SK-N-SH treated with all-trans-retinoic acid at 6 μM for 48 hours (cell line): ENCODE data around the gene SRGAP1.
"Not testable (repeated sequence)": the region's sequence is repeated elsewhere in the genome, so short reads cannot be mapped to it uniquely, and the experiment has no call there.

Source experiments
- ATAC-seq: fragments of 200-7000 bp; cut with Tn5 transposase; 3 replicates; pipeline ENCODE4 v1.9.1; 2020; ENCODE audit warnings: mild to moderate bottlenecking, moderate library complexity
- ARNTL ChIP-seq: fragments of 450-650 bp; formaldehyde crosslinking; IDR thresholded peaks from 2 replicates; pipeline ENCODE4 v1.5.0; 2020; ENCODE audit warnings: low read depth, mild to moderate bottlenecking, moderate library complexity, borderline replicate concordance
- BACH2 ChIP-seq: fragments of 250-450 bp; sonication (Bioruptor Pico); IDR thresholded peaks from 2 replicates; pipeline ENCODE4 v1.9.0; 2021; ENCODE audit warnings: mild to moderate bottlenecking, borderline replicate concordance
- CSDC2 ChIP-seq: fragments of 250-450 bp; sonication (Bioruptor Pico); IDR thresholded peaks from 2 replicates; pipeline ENCODE4 v1.5.0; 2020; ENCODE audit warnings: mild to moderate bottlenecking, moderate library complexity
- ESRRG ChIP-seq: fragments of 250-450 bp; sonication (Bioruptor Pico); IDR thresholded peaks from 2 replicates; pipeline ENCODE4 v1.6.1; 2021; ENCODE audit warnings: mild to moderate bottlenecking
- GLIS3 ChIP-seq: fragments of 250-450 bp; sonication (Bioruptor Pico); IDR thresholded peaks from 2 replicates; pipeline ENCODE4 v1.5.0; 2020; ENCODE audit warnings: mild to moderate bottlenecking, moderate library complexity
- ISL1 ChIP-seq: fragments of 250-450 bp; sonication (Bioruptor Pico); IDR thresholded peaks from 2 replicates; pipeline ENCODE4 v2.1.2; 2022; ENCODE audit warnings: mild to moderate bottlenecking, moderate library complexity
- OSR1 ChIP-seq: fragments of 250-450 bp; sonication (Bioruptor Pico); IDR thresholded peaks from 2 replicates; pipeline ENCODE4 v1.8.0; 2022; ENCODE audit warnings: moderate library complexity, mild to moderate bottlenecking, inconsistent platforms
- PPARA ChIP-seq: fragments of 250-450 bp; sonication (Bioruptor Pico); IDR thresholded peaks from 2 replicates; pipeline ENCODE4 v1.5.0; 2020; ENCODE audit warnings: mild to moderate bottlenecking, borderline replicate concordance
- RARB ChIP-seq: fragments of 250-450 bp; sonication (Bioruptor Pico); IDR thresholded peaks from 2 replicates; pipeline ENCODE4 v1.8.0; 2021; ENCODE audit warnings: mild to moderate bottlenecking, moderate library complexity
- SNAI2 ChIP-seq: fragments of 250-450 bp; sonication (Bioruptor Pico); IDR thresholded peaks from 2 replicates; pipeline ENCODE4 v1.5.0; 2020; ENCODE audit warnings: mild to moderate bottlenecking, moderate library complexity
- TCF4 ChIP-seq: fragments of 250-450 bp; sonication (Bioruptor Pico); IDR thresholded peaks from 2 replicates; pipeline ENCODE4 v1.8.0; 2021; ENCODE audit warnings: mild to moderate bottlenecking, moderate library complexity, borderline replicate concordance
- TOX ChIP-seq: fragments of 250-450 bp; sonication (Bioruptor Pico); IDR thresholded peaks from 2 replicates; pipeline ENCODE4 v1.8.0; 2021; ENCODE audit warnings: mild to moderate bottlenecking, moderate library complexity, borderline replicate concordance
- ZC3H10 ChIP-seq: fragments of 250-450 bp; sonication (Bioruptor Pico); IDR thresholded peaks from 2 replicates; pipeline ENCODE4 v1.5.1; 2021; ENCODE audit warnings: mild to moderate bottlenecking, moderate library complexity
- ZFP3 ChIP-seq: fragments of 250-450 bp; sonication (Bioruptor Pico); IDR thresholded peaks from 2 replicates; pipeline ENCODE4 v1.5.0; 2020; ENCODE audit warnings: mild to moderate bottlenecking, moderate library complexity
- ZFP30 ChIP-seq: fragments of 450-650 bp; formaldehyde crosslinking; IDR thresholded peaks from 2 replicates; pipeline ENCODE4 v1.5.0; 2022; ENCODE audit warnings: mild to moderate bottlenecking, moderate library complexity
- ZNF565 ChIP-seq: fragments of 450-650 bp; formaldehyde crosslinking; conservative IDR thresholded peaks from 2 replicates; pipeline ENCODE4 v1.5.0; 2020; ENCODE audit warnings: low read depth, mild to moderate bottlenecking, moderate library complexity
- ZNF70 ChIP-seq: fragments of 450-650 bp; formaldehyde crosslinking; IDR thresholded peaks from 2 replicates; pipeline ENCODE4 v1.5.0; 2020; ENCODE audit warnings: mild to moderate bottlenecking, moderate library complexity
- ZNF8 ChIP-seq: fragments of 450-650 bp; formaldehyde crosslinking; IDR thresholded peaks from 2 replicates; pipeline ENCODE4 v1.5.0; 2020; ENCODE audit warnings: mild to moderate bottlenecking, moderate library complexity
- TF ChIP-seq, protein P1 (sequence below): fragments of 250-450 bp; sonication (Bioruptor Pico); IDR thresholded peaks from 2 replicates; pipeline ENCODE4 v1.5.1; 2021; ENCODE audit warnings: mild to moderate bottlenecking, moderate library complexity
- TF ChIP-seq, protein P2 (sequence below): fragments of 250-450 bp; sonication (Bioruptor Pico); IDR thresholded peaks from 2 replicates; pipeline ENCODE4 v1.8.0; 2020; ENCODE audit warnings: mild to moderate bottlenecking, moderate library complexity, borderline replicate concordance
- TF ChIP-seq, protein P3 (sequence below): fragments of 250-450 bp; sonication (Bioruptor Pico); IDR thresholded peaks from 2 replicates; pipeline ENCODE4 v1.8.0; 2021; ENCODE audit warnings: low read depth, mild to moderate bottlenecking, moderate library complexity, borderline replicate concordance
- TF ChIP-seq, protein P4 (sequence below): fragments of 250-450 bp; sonication (Bioruptor Pico); IDR thresholded peaks from 2 replicates; pipeline ENCODE4 v1.5.0; 2020; ENCODE audit warnings: mild to moderate bottlenecking, moderate library complexity

The SRGAP1 gene

DNA sequence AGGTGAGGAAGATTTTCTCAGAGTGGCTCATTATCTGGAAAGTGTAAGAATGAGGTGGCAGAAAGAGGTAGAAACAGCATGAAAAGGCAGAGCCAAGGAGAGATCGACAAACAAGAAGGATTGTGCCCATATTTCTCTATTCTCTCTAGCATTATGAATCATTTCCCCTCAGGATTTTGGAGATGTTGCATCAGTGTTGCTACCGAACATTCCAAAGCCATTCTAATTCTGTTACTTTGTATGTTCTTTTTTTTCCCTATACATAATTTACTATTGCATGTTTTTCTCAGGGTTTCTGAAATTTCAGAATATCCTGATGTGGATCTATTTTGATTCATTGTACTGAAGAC, 316.2 kb downstream of the SRGAP1 start:
- ATAC-seq, result no peak

DNA sequence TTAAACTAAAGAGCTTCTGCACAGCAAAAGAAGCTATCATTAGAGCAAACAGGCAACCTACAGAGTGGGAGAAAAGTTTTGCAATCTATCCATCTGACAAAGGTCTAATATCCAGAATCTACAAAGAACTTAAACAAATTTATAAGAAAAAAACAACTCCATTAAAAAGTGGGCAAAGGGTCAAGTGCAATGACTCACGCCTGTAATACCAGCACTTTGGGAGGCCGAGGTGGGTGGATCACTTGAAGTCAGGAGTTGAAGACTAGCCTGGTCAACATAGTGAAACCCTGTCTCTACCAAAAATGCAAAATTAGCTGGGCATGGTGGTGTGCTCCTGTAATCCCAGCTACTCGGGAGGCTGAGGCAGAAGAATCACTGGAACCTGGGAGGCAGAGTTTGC, 322.1 kb downstream of the SRGAP1 start:
- ATAC-seq, result not testable (repeated sequence)

More for the DNA sequence above, 316.2 kb downstream of the SRGAP1 start:
- TF ChIP-seq ZFP3 (CRISPR knock-in tag), result no peak
- TF ChIP-seq ISL1, result no peak
- TF ChIP-seq TOX (CRISPR knock-in tag), result no peak
- TF ChIP-seq ZC3H10 (CRISPR knock-in tag), result no peak
- TF ChIP-seq ZFP30 (CRISPR knock-in tag), result no peak
- TF ChIP-seq GLIS3 (CRISPR knock-in tag), result no peak
- TF ChIP-seq, protein P1, sequence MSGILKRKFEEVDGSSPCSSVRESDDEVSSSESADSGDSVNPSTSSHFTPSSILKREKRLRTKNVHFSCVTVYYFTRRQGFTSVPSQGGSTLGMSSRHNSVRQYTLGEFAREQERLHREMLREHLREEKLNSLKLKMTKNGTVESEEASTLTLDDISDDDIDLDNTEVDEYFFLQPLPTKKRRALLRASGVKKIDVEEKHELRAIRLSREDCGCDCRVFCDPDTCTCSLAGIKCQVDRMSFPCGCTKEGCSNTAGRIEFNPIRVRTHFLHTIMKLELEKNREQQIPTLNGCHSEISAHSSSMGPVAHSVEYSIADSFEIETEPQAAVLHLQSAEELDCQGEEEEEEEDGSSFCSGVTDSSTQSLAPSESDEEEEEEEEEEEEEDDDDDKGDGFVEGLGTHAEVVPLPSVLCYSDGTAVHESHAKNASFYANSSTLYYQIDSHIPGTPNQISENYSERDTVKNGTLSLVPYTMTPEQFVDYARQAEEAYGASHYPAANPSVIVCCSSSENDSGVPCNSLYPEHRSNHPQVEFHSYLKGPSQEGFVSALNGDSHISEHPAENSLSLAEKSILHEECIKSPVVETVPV, result no peak
- no peak for TF ChIP-seq ZNF8
- TF ChIP-seq OSR1 (CRISPR knock-in tag), result no peak
- TF ChIP-seq, protein P2, sequence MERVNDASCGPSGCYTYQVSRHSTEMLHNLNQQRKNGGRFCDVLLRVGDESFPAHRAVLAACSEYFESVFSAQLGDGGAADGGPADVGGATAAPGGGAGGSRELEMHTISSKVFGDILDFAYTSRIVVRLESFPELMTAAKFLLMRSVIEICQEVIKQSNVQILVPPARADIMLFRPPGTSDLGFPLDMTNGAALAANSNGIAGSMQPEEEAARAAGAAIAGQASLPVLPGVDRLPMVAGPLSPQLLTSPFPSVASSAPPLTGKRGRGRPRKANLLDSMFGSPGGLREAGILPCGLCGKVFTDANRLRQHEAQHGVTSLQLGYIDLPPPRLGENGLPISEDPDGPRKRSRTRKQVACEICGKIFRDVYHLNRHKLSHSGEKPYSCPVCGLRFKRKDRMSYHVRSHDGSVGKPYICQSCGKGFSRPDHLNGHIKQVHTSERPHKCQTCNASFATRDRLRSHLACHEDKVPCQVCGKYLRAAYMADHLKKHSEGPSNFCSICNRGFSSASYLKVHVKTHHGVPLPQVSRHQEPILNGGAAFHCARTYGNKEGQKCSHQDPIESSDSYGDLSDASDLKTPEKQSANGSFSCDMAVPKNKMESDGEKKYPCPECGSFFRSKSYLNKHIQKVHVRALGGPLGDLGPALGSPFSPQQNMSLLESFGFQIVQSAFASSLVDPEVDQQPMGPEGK (CRISPR knock-in tag), result no peak
- no peak for TF ChIP-seq ESRRG (CRISPR knock-in tag)
- TF ChIP-seq, protein P3, sequence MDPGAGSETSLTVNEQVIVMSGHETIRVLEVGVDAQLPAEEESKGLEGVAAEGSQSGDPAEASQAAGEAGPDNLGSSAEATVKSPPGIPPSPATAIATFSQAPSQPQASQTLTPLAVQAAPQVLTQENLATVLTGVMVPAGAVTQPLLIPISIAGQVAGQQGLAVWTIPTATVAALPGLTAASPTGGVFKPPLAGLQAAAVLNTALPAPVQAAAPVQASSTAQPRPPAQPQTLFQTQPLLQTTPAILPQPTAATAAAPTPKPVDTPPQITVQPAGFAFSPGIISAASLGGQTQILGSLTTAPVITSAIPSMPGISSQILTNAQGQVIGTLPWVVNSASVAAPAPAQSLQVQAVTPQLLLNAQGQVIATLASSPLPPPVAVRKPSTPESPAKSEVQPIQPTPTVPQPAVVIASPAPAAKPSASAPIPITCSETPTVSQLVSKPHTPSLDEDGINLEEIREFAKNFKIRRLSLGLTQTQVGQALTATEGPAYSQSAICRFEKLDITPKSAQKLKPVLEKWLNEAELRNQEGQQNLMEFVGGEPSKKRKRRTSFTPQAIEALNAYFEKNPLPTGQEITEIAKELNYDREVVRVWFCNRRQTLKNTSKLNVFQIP (CRISPR knock-in tag), result no peak
- TF ChIP-seq ZNF70 (CRISPR knock-in tag), result no peak
- TF ChIP-seq CSDC2 (CRISPR knock-in tag), result no peak
- TF ChIP-seq BACH2 (CRISPR knock-in tag), result no peak

DNA sequence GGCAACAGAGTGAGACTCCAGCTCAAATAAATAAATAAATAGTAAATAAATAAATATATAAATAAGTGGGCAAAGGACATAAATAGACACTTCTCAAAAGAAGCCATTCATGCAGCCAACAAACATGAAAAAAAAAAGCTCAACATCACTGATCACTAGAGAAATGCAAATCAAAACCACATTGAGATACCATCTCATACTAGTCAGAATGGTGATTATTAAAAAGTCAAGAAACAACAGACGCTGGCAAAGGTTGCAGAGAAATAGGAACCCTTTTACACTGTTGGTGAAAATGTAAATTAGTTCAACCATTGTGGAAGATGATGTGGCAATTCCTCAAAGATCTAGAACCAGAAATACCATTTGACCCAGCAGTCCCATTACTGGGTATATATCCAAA, 322.5 kb downstream of the SRGAP1 start:
- ATAC-seq, result not testable (repeated sequence)

DNA sequence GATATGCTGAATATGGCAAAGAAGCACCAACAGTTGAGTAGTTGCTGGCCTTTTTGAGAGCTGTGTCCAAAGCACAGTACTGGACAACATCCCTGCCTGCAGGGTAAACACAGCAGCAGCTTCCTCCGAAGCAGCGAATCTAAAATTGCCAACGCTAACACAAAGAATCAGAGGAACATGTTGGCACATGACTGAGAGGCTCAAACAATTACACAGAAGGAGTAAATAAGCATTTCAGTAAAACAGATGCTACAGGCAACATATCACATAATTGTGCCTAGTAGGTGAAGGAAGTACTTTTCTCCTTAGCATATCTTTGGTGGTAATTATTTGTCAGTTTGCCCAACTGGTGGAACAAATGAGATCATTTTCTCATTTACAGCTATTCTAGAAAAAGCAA, 325.5 kb downstream of the SRGAP1 start:
- no peak for ATAC-seq
- TF ChIP-seq ZNF8, result no peak

DNA sequence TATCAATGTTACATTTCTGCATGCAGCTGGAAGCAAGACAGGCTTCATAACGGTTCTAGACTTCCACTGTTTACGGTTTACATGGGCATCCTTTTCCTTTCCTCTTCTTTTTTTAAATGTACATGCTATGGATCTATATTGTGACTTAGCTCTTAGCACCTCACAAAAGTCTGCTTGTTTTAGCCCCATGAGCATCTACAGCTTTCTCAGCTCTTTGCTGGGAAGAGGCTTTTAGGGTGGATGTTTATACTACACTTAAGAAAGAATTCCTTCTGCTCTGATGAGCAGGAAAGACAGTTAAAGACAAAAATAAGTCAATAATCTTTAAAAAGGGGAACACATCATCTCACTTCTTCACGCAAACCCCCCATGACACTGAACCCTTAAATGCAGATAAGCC, 326.2 kb downstream of the SRGAP1 start:
- no peak; the same call in 2 of the 3 replicates for ATAC-seq

More for the DNA sequence above, 326.2 kb downstream of the SRGAP1 start:
- TF ChIP-seq SNAI2 (CRISPR knock-in tag), result no peak
- no peak for TF ChIP-seq ISL1
- TF ChIP-seq ZNF70 (CRISPR knock-in tag), result no peak
- no peak for TF ChIP-seq ESRRG (CRISPR knock-in tag)
- no peak for TF ChIP-seq OSR1 (CRISPR knock-in tag)
- no peak for TF ChIP-seq ARNTL (CRISPR knock-in tag)
- TF ChIP-seq ZNF565 (CRISPR knock-in tag), result no peak
- TF ChIP-seq ZC3H10 (CRISPR knock-in tag), result no peak
- TF ChIP-seq TOX (CRISPR knock-in tag), result no peak
- TF ChIP-seq ZFP3 (CRISPR knock-in tag), result no peak
- TF ChIP-seq CSDC2 (CRISPR knock-in tag), result no peak
- TF ChIP-seq PPARA (CRISPR knock-in tag), result no peak
- TF ChIP-seq, protein P3 (CRISPR knock-in tag), result no peak
- TF ChIP-seq, protein P2 (CRISPR knock-in tag), result no peak
- no peak for TF ChIP-seq RARB
- TF ChIP-seq BACH2 (CRISPR knock-in tag), result no peak
- TF ChIP-seq, protein P4, sequence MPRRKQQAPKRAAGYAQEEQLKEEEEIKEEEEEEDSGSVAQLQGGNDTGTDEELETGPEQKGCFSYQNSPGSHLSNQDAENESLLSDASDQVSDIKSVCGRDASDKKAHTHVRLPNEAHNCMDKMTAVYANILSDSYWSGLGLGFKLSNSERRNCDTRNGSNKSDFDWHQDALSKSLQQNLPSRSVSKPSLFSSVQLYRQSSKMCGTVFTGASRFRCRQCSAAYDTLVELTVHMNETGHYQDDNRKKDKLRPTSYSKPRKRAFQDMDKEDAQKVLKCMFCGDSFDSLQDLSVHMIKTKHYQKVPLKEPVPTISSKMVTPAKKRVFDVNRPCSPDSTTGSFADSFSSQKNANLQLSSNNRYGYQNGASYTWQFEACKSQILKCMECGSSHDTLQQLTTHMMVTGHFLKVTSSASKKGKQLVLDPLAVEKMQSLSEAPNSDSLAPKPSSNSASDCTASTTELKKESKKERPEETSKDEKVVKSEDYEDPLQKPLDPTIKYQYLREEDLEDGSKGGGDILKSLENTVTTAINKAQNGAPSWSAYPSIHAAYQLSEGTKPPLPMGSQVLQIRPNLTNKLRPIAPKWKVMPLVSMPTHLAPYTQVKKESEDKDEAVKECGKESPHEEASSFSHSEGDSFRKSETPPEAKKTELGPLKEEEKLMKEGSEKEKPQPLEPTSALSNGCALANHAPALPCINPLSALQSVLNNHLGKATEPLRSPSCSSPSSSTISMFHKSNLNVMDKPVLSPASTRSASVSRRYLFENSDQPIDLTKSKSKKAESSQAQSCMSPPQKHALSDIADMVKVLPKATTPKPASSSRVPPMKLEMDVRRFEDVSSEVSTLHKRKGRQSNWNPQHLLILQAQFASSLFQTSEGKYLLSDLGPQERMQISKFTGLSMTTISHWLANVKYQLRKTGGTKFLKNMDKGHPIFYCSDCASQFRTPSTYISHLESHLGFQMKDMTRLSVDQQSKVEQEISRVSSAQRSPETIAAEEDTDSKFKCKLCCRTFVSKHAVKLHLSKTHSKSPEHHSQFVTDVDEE (CRISPR knock-in tag), result no peak
- no peak for TF ChIP-seq ZFP30 (CRISPR knock-in tag)
- no peak for TF ChIP-seq TCF4 (CRISPR knock-in tag)
- no peak for TF ChIP-seq GLIS3 (CRISPR knock-in tag)
